Right forelimb (tissue), 1 donor: ENCODE data around the gene CT45A5.
"Not testable (repeated sequence)": the region's sequence is repeated elsewhere in the genome, so short reads cannot be mapped to it uniquely, and the experiment has no call there.

ENCODE experiments used
- DNase-seq: peaks from one replicate; pipeline ENCODE4 v3.0.0-alpha.2; 2018

Gene CT45A5

GRCh38 chrX:135785403-135785802 is at the start of gene CT45A5:
TSS of gene CT45A5 (minus strand) at chrX:135785503. CDS start at chrX:135781729, 3,774 bp downstream.
- not testable (repeated sequence) for DNase-seq

- not testable (repeated sequence) for DNase-seq
Observed at GRCh38 chrX:135819912-135820311, 34.6 kb upstream of the CT45A5 start, which contains the start of gene CT45A2. TSS of gene CT45A2 (minus strand) at chrX:135820012. CDS start at chrX:135816265, 3,747 bp downstream.

GRCh38 chrX:135802687-135803086 is 17.4 kb upstream of the CT45A5 start, which contains the start of gene CT45A6:
TSS of gene CT45A6 (minus strand) at chrX:135802787. CDS start at chrX:135798993, 3,794 bp downstream.
- DNase-seq: not testable (repeated sequence)

- not testable (repeated sequence) for DNase-seq
Observed at GRCh38 chrX:135768091-135768490, 17.2 kb downstream of the CT45A5 start, which contains the start of gene CT45A3. TSS of gene CT45A3 (minus strand) at chrX:135768191. CDS start at chrX:135764444, 3,747 bp downstream.

- not testable (repeated sequence) for DNase-seq
Observed at GRCh38 chrX:135744739-135745138, 40.6 kb downstream of the CT45A5 start.

- DNase-seq: no peak
Observed at GRCh38 chrX:135741192-135741715, 44.0 kb downstream of the CT45A5 start.

GRCh38 chrX:135740681-135741149 is 44.6 kb downstream of the CT45A5 start:
- DNase-seq: no peak

- no peak for DNase-seq
Observed at GRCh38 chrX:135737366-135738071, 47.8 kb downstream of the CT45A5 start.

- DNase-seq: not testable (repeated sequence)
Observed at GRCh38 chrX:135734666-135735065, 50.6 kb downstream of the CT45A5 start.
